Measurements from ENCODE around the gene QRICH2.
A peak's percentile ranks its signal among the peaks of the same experiment; 100 is the strongest.
"Not testable (repeated sequence)": the region's sequence is repeated elsewhere in the genome, so short reads cannot be mapped to it uniquely, and the experiment has no call there.

Gene QRICH2

DNA sequence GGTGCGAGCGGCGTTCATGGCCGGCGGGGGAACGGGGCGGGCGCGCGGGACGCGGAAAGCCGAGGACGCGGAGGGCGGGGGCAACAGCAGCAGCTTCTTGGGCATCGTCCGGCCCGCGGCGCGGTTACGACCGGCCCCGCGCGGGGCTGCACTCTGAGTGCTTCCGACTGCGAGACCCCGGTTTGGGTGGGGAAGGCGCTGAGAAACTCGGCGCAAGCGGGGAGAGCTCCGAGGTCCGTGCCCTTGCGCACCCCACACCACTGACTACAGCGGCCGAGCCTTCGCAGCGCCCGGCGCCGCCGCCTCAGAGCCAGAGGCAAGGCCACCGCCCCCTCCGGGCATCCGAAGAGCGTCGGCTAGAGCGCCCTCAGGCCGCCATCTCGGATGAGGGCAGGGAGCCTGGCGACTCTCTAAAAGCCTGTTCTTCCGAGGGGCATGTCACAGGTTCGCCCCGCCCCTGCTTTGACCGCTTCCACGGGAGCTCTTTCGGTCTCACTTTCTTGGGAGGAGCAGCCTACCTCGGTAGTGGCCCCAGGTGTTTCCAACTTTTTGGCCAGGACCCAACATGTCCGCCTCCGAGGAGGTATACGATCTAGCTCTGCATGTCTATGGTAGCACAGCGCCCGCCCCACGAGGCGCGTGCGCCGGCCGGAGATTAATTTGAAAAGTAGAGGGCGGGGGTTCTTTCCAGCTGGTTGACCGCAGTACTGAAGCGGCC lies 45.7 kb upstream of the QRICH2 start, which contains the start of gene PRPSAP1:
Gene PRPSAP1, minus strand, starts transcription at position 318 of the 718 bp plus-strand sequence. Its CDS starts 213 bp downstream, at position 105.
- H3K79me2 ChIP-seq (ENCODE audit: control insufficient read depth, insufficient read depth, low read length), result peaks cover 2% of the 10 kb centered on the region
- no peaks in the 10 kb centered on the region for H3K36me3 ChIP-seq (ENCODE audit: control insufficient read depth, insufficient read depth, low read length)
- H2BK120ac ChIP-seq (ENCODE audit: low read depth, low read length), result no peak within 1 kb of the TSS
- H3K79me1 ChIP-seq (ENCODE audit: low read length), result peaks cover 4% of the 10 kb centered on the region
- peak within 1 kb of the TSS; percentile 62 for H3K18ac ChIP-seq (ENCODE audit: low read length)
- no peak within 1 kb of the TSS for H2BK15ac ChIP-seq (replicated peaks; ENCODE audit: low read depth)
- H3K4me1 ChIP-seq (ENCODE audit: control insufficient read depth, low read depth, low read length), result no peaks in the 10 kb centered on the region
- H2AK5ac ChIP-seq (ENCODE audit: low read length), result no peak within 1 kb of the TSS
- H3K23ac ChIP-seq (ENCODE audit: low read length), result peak within 1 kb of the TSS; percentile 80
- no peaks in the 10 kb centered on the region for H3K27me3 ChIP-seq (ENCODE audit: insufficient read depth, low read length, poor library complexity)
- peak within 1 kb of the TSS; percentile 84 for H3K9ac ChIP-seq (ENCODE audit: low read length)
- H3K4me3 ChIP-seq (ENCODE audit: low read length), result peak within 1 kb of the TSS; percentile 57
- peak within 1 kb of the TSS; percentile 94 for H2BK5ac ChIP-seq (ENCODE audit: low read length)
- H3K4ac ChIP-seq (ENCODE audit: low read depth, low read length), result peak within 1 kb of the TSS; percentile 74
- H3K56ac ChIP-seq (ENCODE audit: low read length), result peak within 1 kb of the TSS; percentile 97
- WGBS (ENCODE audit: extremely low coverage, insufficient coverage, low lambda C conversion rate), result no CpG with 5 or more reads among the region's 75 CpGs
- H3K4me2 ChIP-seq (ENCODE audit: low read length), result peak within 1 kb of the TSS; percentile 83
- DNase-seq, result peak; percentile 96
- H4K8ac ChIP-seq (ENCODE audit: low read depth, low read length), result no peak within 1 kb of the TSS
- no peak within 1 kb of the TSS for H4K5ac ChIP-seq (ENCODE audit: low read length)
- peak within 1 kb of the TSS; percentile 91 for H3K27ac ChIP-seq (ENCODE audit: low read depth, low read length)

DNA sequence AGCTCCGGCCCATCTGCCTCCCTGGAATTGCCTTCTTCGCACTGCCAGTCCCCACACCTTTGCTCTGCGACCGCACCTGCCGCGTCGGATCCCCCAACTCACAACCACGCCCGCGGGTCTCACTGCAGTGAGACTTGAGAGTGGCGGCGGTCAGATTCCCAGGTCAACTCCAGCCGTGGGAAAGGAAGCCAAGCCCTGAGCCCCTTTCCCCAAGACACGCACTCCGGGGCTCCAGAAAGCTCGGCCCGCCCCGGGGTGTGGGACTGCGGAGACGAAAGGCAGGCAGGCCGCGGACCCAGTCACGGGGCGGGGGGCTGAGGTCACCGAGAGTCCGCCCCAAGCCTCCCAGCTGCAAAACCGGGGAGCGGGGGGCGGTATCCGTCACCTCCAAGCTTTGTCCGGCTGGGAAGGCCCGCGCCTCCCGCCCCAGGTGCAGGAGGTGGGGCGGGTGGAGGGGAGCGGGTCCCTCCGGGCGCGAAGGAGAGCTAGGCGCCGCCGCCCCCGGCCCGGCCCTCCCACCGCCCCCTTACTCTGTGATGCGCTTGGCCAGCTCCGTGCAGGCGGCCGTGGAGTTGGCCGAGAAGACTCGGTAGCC lies 45.0 kb upstream of the QRICH2 start:
- no peak overlapping the region for H2BK5ac ChIP-seq (ENCODE audit: low read length)
- peak overlapping the region; percentile 62 for H3K18ac ChIP-seq (ENCODE audit: low read length)
- no CpG with 5 or more reads among the region's 51 CpGs for WGBS (ENCODE audit: extremely low coverage, insufficient coverage, low lambda C conversion rate)
- H2AK5ac ChIP-seq (ENCODE audit: low read length), result no peak overlapping the region
- H3K56ac ChIP-seq (ENCODE audit: low read length), result peak overlapping the region; percentile 87
- H2BK15ac ChIP-seq (replicated peaks; ENCODE audit: low read depth), result no peak overlapping the region
- peaks cover 2% of the 10 kb centered on the region for H3K79me2 ChIP-seq (ENCODE audit: control insufficient read depth, insufficient read depth, low read length)
- H3K23ac ChIP-seq (ENCODE audit: low read length), result peak overlapping the region; percentile 80
- H4K8ac ChIP-seq (ENCODE audit: low read depth, low read length), result no peak overlapping the region
- H3K4me3 ChIP-seq (ENCODE audit: low read length), result peak overlapping the region; percentile 51
- H3K4me2 ChIP-seq (ENCODE audit: low read length), result peak overlapping the region; percentile 81
- H3K27me3 ChIP-seq (ENCODE audit: insufficient read depth, low read length, poor library complexity), result no peaks in the 10 kb centered on the region
- no peak overlapping the region for H4K5ac ChIP-seq (ENCODE audit: low read length)
- H3K79me1 ChIP-seq (ENCODE audit: low read length), result peaks cover 4% of the 10 kb centered on the region
- peak overlapping the region; percentile 27 for H3K4ac ChIP-seq (ENCODE audit: low read depth, low read length)
- no peak overlapping the region for H2BK120ac ChIP-seq (ENCODE audit: low read depth, low read length)
- H3K27ac ChIP-seq (ENCODE audit: low read depth, low read length), result no peak overlapping the region
- no peaks in the 10 kb centered on the region for H3K36me3 ChIP-seq (ENCODE audit: control insufficient read depth, insufficient read depth, low read length)
- peak overlapping the region; percentile 84 for H3K9ac ChIP-seq (ENCODE audit: low read length)
- peak; percentile 11 for DNase-seq
- H3K4me1 ChIP-seq (ENCODE audit: control insufficient read depth, low read depth, low read length), result no peaks in the 10 kb centered on the region

DNA sequence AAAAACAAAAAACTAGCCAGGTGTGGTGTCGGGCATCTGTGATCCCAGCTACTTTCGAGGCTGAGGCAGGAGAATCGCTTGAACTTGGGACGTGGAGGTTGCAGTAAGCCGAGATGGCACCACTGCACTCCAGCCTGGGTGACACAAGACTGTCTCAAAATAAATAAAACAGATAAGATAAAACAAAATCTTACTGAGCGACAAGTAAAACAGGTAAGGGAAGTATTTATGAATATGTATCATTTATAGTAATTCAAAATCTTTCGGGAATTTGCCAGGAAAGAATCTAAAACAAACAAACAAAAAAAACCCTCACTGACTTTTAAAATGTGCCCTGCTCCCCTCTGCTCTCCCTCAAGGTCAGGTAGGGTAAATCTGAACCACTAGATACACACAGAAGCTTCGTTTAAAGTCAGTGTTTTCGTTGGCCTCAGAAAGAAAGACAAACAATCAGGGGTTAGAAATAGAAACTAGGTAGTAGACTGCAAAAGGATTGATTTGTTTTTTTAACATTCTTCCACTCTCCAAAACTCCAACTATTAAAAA lies 43.5 kb upstream of the QRICH2 start:
- Histone ChIP-seq H3K79me2 (ENCODE audit: control insufficient read depth, insufficient read depth, low read length) (peaks cover 2% of the 10 kb centered on the region), H3K9ac (ENCODE audit: low read length) (no peak overlapping the region), H3K27ac (ENCODE audit: low read depth, low read length) (no peak overlapping the region), H2BK5ac (ENCODE audit: low read length) (no peak overlapping the region), H3K4me3 (ENCODE audit: low read length) (no peak overlapping the region), H3K23ac (ENCODE audit: low read length) (no peak overlapping the region), H2BK120ac (ENCODE audit: low read depth, low read length) (no peak overlapping the region), H3K36me3 (ENCODE audit: control insufficient read depth, insufficient read depth, low read length) (peaks cover 2% of the 10 kb centered on the region), H4K5ac (ENCODE audit: low read length) (no peak overlapping the region), H3K18ac (ENCODE audit: low read length) (no peak overlapping the region), H4K8ac (ENCODE audit: low read depth, low read length) (no peak overlapping the region), H3K4me2 (ENCODE audit: low read length) (no peak overlapping the region), H3K79me1 (ENCODE audit: low read length) (peaks cover 4% of the 10 kb centered on the region), H3K27me3 (ENCODE audit: insufficient read depth, low read length, poor library complexity) (no peaks in the 10 kb centered on the region), H3K56ac (ENCODE audit: low read length) (no peak overlapping the region), H3K4me1 (ENCODE audit: control insufficient read depth, low read depth, low read length) (no peaks in the 10 kb centered on the region), H2BK15ac (replicated peaks; ENCODE audit: low read depth) (no peak overlapping the region), H3K4ac (ENCODE audit: low read depth, low read length) (no peak overlapping the region), H2AK5ac (ENCODE audit: low read length) (no peak overlapping the region)
- no peak for DNase-seq
- no CpG with 5 or more reads among the region's 9 CpGs for WGBS (ENCODE audit: extremely low coverage, insufficient coverage, low lambda C conversion rate)

DNA sequence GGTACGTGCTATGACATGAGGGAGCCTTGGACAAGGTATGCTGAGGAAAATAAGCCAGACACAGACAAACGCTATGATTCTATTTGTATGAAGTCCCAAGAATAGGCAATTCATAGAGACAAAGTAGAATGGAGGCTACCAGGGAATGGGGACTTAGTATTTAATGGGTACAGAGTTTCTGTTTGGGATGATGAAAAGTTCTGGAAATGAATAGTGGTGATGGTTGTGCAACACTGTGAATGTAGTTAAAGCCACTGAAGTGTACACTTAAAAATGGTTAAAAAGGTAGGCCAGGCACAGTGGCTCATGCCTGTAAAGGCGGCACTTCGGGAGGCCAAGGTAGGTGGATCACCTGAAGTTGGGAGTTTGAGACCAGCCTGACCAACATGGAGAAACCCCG lies 42.4 kb upstream of the QRICH2 start:
- H3K79me2 ChIP-seq (ENCODE audit: control insufficient read depth, insufficient read depth, low read length), result peaks cover 2% of the 10 kb centered on the region
- DNase-seq, result no peak
- H3K56ac ChIP-seq (ENCODE audit: low read length), result no peak overlapping the region
- H3K23ac ChIP-seq (ENCODE audit: low read length), result no peak overlapping the region
- no peak overlapping the region for H3K4me3 ChIP-seq (ENCODE audit: low read length)
- peaks cover 4% of the 10 kb centered on the region for H3K79me1 ChIP-seq (ENCODE audit: low read length)
- H3K4me2 ChIP-seq (ENCODE audit: low read length), result no peak overlapping the region
- no peak overlapping the region for H4K8ac ChIP-seq (ENCODE audit: low read depth, low read length)
- WGBS (ENCODE audit: extremely low coverage, insufficient coverage, low lambda C conversion rate), result no CpG with 5 or more reads among the region's 5 CpGs
- no peak overlapping the region for H2BK15ac ChIP-seq (replicated peaks; ENCODE audit: low read depth)
- H3K27ac ChIP-seq (ENCODE audit: low read depth, low read length), result no peak overlapping the region
- no peak overlapping the region for H2BK120ac ChIP-seq (ENCODE audit: low read depth, low read length)
- no peak overlapping the region for H3K18ac ChIP-seq (ENCODE audit: low read length)
- H3K9ac ChIP-seq (ENCODE audit: low read length), result no peak overlapping the region
- no peak overlapping the region for H4K5ac ChIP-seq (ENCODE audit: low read length)
- no peaks in the 10 kb centered on the region for H3K27me3 ChIP-seq (ENCODE audit: insufficient read depth, low read length, poor library complexity)
- no peak overlapping the region for H3K4ac ChIP-seq (ENCODE audit: low read depth, low read length)
- no peak overlapping the region for H2AK5ac ChIP-seq (ENCODE audit: low read length)
- no peaks in the 10 kb centered on the region for H3K4me1 ChIP-seq (ENCODE audit: control insufficient read depth, low read depth, low read length)
- H2BK5ac ChIP-seq (ENCODE audit: low read length), result no peak overlapping the region
- H3K36me3 ChIP-seq (ENCODE audit: control insufficient read depth, insufficient read depth, low read length), result peaks cover 2% of the 10 kb centered on the region

DNA sequence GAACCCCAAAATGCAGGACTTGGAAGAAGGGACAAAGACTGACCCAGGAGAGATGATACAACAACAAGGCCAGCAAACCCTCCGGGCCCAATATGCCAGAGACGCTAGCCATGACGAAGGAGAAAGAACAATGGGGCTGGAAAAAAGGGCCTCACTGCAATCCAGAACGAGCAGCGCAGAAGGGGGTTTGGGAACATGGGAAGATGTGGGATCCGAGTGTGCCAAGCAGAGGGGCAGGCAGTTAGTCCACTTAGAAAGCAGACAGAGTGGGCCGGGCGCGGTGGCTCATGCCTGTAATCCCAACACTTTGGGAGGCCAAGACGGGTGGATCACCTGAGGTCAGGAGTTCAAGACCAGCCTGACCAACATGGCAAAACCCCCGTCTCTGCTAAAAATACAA lies 38.9 kb upstream of the QRICH2 start:
- H3K18ac ChIP-seq (ENCODE audit: low read length); H3K4me3 ChIP-seq (ENCODE audit: low read length); H3K23ac ChIP-seq (ENCODE audit: low read length); H3K4me1 ChIP-seq (ENCODE audit: control insufficient read depth, low read depth, low read length); H2BK15ac ChIP-seq (replicated peaks; ENCODE audit: low read depth); H4K5ac ChIP-seq (ENCODE audit: low read length); H3K9ac ChIP-seq (ENCODE audit: low read length); H2BK120ac ChIP-seq (ENCODE audit: low read depth, low read length); H2AK5ac ChIP-seq (ENCODE audit: low read length); H3K79me1 ChIP-seq (ENCODE audit: low read length); DNase-seq; H3K4ac ChIP-seq (ENCODE audit: low read depth, low read length); H3K4me2 ChIP-seq (ENCODE audit: low read length); H3K56ac ChIP-seq (ENCODE audit: low read length); H4K8ac ChIP-seq (ENCODE audit: low read depth, low read length); H3K79me2 ChIP-seq (ENCODE audit: control insufficient read depth, insufficient read depth, low read length); H3K27me3 ChIP-seq (ENCODE audit: insufficient read depth, low read length, poor library complexity); H3K27ac ChIP-seq (ENCODE audit: low read depth, low read length); H3K36me3 ChIP-seq (ENCODE audit: control insufficient read depth, insufficient read depth, low read length); H2BK5ac ChIP-seq (ENCODE audit: low read length): not testable (repeated sequence)
- WGBS (ENCODE audit: extremely low coverage, insufficient coverage, low lambda C conversion rate), result no CpG with 5 or more reads among the region's 11 CpGs

Data from mesendoderm (in vitro differentiated cells).